Measurements from ENCODE around the gene PEAK1. TPM values are rescaled to one million over a fixed set of nuclear protein-coding genes. Genes with fewer than 3 reads are reported as not detected.

PEAK1 gene
- total RNA-seq, 1 donor = 133 TPM

DNA sequence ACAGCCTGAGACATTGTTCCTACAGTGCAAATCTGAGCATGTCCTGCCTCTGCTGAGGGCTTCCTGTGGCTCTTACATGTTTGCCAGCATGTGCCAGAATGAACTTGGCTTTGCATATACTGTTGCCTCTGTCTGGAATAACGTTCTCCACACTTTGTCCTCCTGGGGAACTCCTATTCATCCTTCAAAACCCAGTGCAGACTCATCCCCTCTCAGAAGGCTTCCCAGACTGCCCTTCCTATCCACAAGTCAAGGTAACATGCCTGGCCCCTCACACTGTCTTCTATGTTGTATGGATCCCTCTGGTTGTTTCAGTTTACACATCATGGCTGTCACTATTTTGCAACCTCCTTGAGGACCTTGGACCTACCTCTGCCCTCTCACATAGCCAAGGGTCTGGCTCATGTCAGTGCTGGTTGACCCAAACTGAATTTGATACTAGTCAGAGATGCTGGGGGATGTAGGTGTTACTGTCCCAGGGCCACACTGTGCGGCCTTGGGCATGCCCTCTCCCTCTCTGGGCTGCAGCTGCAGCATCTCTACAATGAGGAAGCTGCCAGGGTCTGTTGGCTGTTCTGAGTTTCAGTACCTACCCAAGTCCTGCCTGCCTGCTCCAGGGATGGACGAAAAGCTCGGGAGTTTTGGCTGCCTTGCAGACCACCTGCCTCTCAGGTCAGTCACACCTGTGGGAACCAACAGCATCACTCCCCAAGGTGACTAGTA is 320.0 kb downstream of the PEAK1 start:
- Histone ChIP-seq H3K36me3 (ENCODE audit: insufficient read depth, low read length) (no peaks in the 10 kb centered on the region), H3K4me1 (ENCODE audit: insufficient read depth, low read length) (peaks cover 4% of the 10 kb centered on the region), H4K20me1 (ENCODE audit: insufficient read depth, low read length) (no peaks in the 10 kb centered on the region), H3K27me3 (ENCODE audit: insufficient read depth, low read length) (no peaks in the 10 kb centered on the region), H3K4me3 (ENCODE audit: insufficient read depth, low read length) (no peak overlapping the region), H3K4me2 (ENCODE audit: insufficient read depth, low read length) (no peak overlapping the region), H3K79me2 (ENCODE audit: insufficient read depth, low read length) (no peaks in the 10 kb centered on the region), H2AFZ (ENCODE audit: low read length) (no peak overlapping the region), H3K27ac (ENCODE audit: low read depth, low read length) (no peak overlapping the region), H3K9me3 (ENCODE audit: low read depth, low read length) (no peaks in the 10 kb centered on the region)
- no peak for DNase-seq (ENCODE audit: insufficient read length, low spot score, missing footprints)
- TF ChIP-seq, protein P1, sequence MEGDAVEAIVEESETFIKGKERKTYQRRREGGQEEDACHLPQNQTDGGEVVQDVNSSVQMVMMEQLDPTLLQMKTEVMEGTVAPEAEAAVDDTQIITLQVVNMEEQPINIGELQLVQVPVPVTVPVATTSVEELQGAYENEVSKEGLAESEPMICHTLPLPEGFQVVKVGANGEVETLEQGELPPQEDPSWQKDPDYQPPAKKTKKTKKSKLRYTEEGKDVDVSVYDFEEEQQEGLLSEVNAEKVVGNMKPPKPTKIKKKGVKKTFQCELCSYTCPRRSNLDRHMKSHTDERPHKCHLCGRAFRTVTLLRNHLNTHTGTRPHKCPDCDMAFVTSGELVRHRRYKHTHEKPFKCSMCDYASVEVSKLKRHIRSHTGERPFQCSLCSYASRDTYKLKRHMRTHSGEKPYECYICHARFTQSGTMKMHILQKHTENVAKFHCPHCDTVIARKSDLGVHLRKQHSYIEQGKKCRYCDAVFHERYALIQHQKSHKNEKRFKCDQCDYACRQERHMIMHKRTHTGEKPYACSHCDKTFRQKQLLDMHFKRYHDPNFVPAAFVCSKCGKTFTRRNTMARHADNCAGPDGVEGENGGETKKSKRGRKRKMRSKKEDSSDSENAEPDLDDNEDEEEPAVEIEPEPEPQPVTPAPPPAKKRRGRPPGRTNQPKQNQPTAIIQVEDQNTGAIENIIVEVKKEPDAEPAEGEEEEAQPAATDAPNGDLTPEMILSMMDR (IDR thresholded peaks at IDR 0.05; ENCODE audit: extremely low read depth, low read depth, low read length) = no peak

DNA sequence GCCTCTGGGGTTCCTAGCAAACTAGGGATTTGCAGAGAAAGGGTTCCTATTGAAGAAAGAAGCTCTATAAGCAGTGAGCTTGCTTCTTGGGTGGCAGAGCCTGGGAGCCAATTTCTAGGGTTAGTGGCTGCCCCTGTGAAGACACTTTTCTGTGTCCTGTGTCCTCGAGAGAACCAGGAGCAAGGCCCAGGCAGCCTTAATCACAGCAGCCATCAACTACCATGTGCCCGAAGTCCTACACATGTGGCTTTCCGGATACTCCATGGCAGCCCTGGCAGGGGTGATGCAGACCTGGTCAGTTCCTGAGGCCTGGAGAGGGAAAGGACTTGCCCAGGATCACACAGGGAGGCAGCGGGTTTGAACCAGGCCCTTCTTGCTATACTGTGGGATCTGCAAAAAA is 321.3 kb downstream of the PEAK1 start:
- Histone ChIP-seq H3K4me2 (ENCODE audit: insufficient read depth, low read length) (no peak overlapping the region), H3K4me3 (ENCODE audit: insufficient read depth, low read length) (no peak overlapping the region), H4K20me1 (ENCODE audit: insufficient read depth, low read length) (no peaks in the 10 kb centered on the region), H3K79me2 (ENCODE audit: insufficient read depth, low read length) (no peaks in the 10 kb centered on the region), H3K27ac (ENCODE audit: low read depth, low read length) (no peak overlapping the region), H3K4me1 (ENCODE audit: insufficient read depth, low read length) (no peaks in the 10 kb centered on the region), H3K36me3 (ENCODE audit: insufficient read depth, low read length) (no peaks in the 10 kb centered on the region), H3K9me3 (ENCODE audit: low read depth, low read length) (no peaks in the 10 kb centered on the region), H2AFZ (ENCODE audit: low read length) (no peak overlapping the region), H3K27me3 (ENCODE audit: insufficient read depth, low read length) (no peaks in the 10 kb centered on the region)
- no peak for DNase-seq (ENCODE audit: insufficient read length, low spot score, missing footprints)
- TF ChIP-seq, protein P1 (IDR thresholded peaks at IDR 0.05; ENCODE audit: extremely low read depth, low read depth, low read length) = no peak

DNA sequence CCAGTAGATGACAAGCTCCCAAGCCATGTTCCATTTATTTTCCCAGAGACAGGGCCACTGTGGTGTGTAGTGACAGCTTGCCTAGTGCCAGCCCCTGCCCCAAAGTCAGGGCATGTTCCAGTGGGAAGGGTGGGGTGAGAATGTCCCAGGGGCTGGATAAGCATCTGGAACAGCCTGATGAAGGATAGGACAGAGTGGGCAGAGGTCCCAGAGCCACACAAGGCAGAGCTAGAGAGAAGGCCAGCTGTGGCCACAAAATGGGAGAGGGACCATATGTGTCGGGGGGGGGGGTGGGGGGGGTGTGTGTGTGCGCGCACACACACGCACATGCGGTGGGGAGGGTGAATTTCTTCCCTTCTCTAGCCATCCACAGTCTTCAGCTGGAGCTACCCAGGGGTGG is 322.0 kb downstream of the PEAK1 start:
- H3K27me3 ChIP-seq (ENCODE audit: insufficient read depth, low read length) = no peaks in the 10 kb centered on the region
- H3K27ac ChIP-seq (ENCODE audit: low read depth, low read length) = no peak overlapping the region
- no peaks in the 10 kb centered on the region for H3K36me3 ChIP-seq (ENCODE audit: insufficient read depth, low read length)
- H3K9me3 ChIP-seq (ENCODE audit: low read depth, low read length) = no peaks in the 10 kb centered on the region
- no peak for DNase-seq (ENCODE audit: insufficient read length, low spot score, missing footprints)
- H3K4me3 ChIP-seq (ENCODE audit: insufficient read depth, low read length) = no peak overlapping the region
- no peak overlapping the region for H3K4me2 ChIP-seq (ENCODE audit: insufficient read depth, low read length)
- H2AFZ ChIP-seq (ENCODE audit: low read length) = no peak overlapping the region
- no peaks in the 10 kb centered on the region for H4K20me1 ChIP-seq (ENCODE audit: insufficient read depth, low read length)
- TF ChIP-seq, protein P1 (IDR thresholded peaks at IDR 0.05; ENCODE audit: extremely low read depth, low read depth, low read length) = no peak
- H3K4me1 ChIP-seq (ENCODE audit: insufficient read depth, low read length) = no peaks in the 10 kb centered on the region
- no peaks in the 10 kb centered on the region for H3K79me2 ChIP-seq (ENCODE audit: insufficient read depth, low read length)

DNA sequence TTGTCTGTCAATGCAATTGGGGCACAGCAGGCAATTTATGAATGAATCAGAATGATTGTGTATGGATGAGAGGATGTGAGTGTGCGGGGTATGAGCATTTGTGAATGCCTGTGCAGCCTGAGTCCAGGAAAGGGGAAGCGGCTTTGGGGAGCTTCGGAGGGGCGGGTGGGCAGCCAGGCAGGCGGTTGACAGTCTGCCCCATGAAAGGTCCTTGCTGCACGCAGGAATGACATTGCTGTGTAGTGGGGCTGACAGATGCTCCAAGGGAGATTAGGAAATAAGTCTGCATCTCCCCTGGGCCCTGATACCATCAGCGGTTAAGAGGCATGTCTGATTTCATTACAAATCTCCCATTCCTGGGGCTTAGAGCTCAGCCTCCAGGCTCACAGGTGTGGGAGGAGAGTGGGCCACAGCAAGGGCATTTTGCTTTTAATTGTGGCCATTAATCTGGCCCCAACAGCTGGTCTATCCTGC is 322.6 kb downstream of the PEAK1 start:
- no peaks in the 10 kb centered on the region for H3K9me3 ChIP-seq (ENCODE audit: low read depth, low read length)

More for the DNA sequence above, 322.6 kb downstream of the PEAK1 start:
- H2AFZ ChIP-seq (ENCODE audit: low read length) = no peak overlapping the region
- H3K36me3 ChIP-seq (ENCODE audit: insufficient read depth, low read length) = no peaks in the 10 kb centered on the region
- no peaks in the 10 kb centered on the region for H3K4me1 ChIP-seq (ENCODE audit: insufficient read depth, low read length)
- H3K27me3 ChIP-seq (ENCODE audit: insufficient read depth, low read length) = no peaks in the 10 kb centered on the region
- TF ChIP-seq, protein P1 (IDR thresholded peaks at IDR 0.05; ENCODE audit: extremely low read depth, low read depth, low read length) = no peak
- H4K20me1 ChIP-seq (ENCODE audit: insufficient read depth, low read length) = no peaks in the 10 kb centered on the region
- no peak overlapping the region for H3K27ac ChIP-seq (ENCODE audit: low read depth, low read length)
- no peaks in the 10 kb centered on the region for H3K79me2 ChIP-seq (ENCODE audit: insufficient read depth, low read length)
- peak; percentile 34 for DNase-seq (ENCODE audit: insufficient read length, low spot score, missing footprints)
- no peak overlapping the region for H3K4me3 ChIP-seq (ENCODE audit: insufficient read depth, low read length)
- H3K4me2 ChIP-seq (ENCODE audit: insufficient read depth, low read length) = no peak overlapping the region

Data from osteoblast (primary cell).